Hepatocyte (in vitro differentiated cells): Measurements from ENCODE around the gene MICALL2. TPM values are rescaled to one million over a fixed set of nuclear protein-coding genes. Genes with fewer than 3 reads are reported as not detected.

ENCODE experiments used
- DNase-seq: peaks from one replicate; pipeline ENCODE4 v3.0.0-alpha.2; 2016; ENCODE audit warnings: low spot score
- H2AFZ ChIP-seq: fragments of 200-600 bp; sonication (generic); 2 replicates; pipeline ENCODE4 v1.6.0; 2016; ENCODE audit warnings: antibody characterized with exemption, mild to moderate bottlenecking
- H3K27ac ChIP-seq: fragments of 200-600 bp; sonication (generic); 2 replicates; pipeline ENCODE4 v1.5.1; 2016; ENCODE audit warnings: mild to moderate bottlenecking
- H3K27me3 ChIP-seq: fragments of 200-600 bp; sonication (generic); 2 replicates; pipeline ENCODE4 v1.6.1; 2016
- H3K36me3 ChIP-seq: fragments of 200-600 bp; sonication (generic); replicated peaks from 2 replicates; pipeline ENCODE4 v1.5.1; 2016; ENCODE audit warnings: low read depth; ENCODE audit not compliant: insufficient read depth
- H3K4me1 ChIP-seq: fragments of 200-600 bp; sonication (generic); 2 replicates; pipeline ENCODE4 v1.5.1; 2016; ENCODE audit warnings: mild to moderate bottlenecking, moderate library complexity; ENCODE audit not compliant: insufficient read depth
- H3K4me2 ChIP-seq: fragments of 200-600 bp; sonication (generic); 2 replicates; pipeline ENCODE4 v1.6.0; 2016
- H3K4me3 ChIP-seq: fragments of 200-600 bp; sonication (generic); 2 replicates; pipeline ENCODE4 v1.5.1; 2016; ENCODE audit warnings: mild to moderate bottlenecking
- H3K79me2 ChIP-seq: fragments of 200-600 bp; sonication (generic); 2 replicates; pipeline ENCODE4 v1.6.0; 2017; ENCODE audit warnings: mild to moderate bottlenecking
- H3K9me2 ChIP-seq: fragments of 200-600 bp; sonication (generic); replicated peaks from 2 replicates; pipeline ENCODE4 v1.6.0; 2017; ENCODE audit warnings: mild to moderate bottlenecking; ENCODE audit not compliant: insufficient read depth
- H3K9me3 ChIP-seq: fragments of 200-600 bp; sonication (generic); 2 replicates; pipeline ENCODE4 v1.5.1; 2016; ENCODE audit warnings: low read depth, mild to moderate bottlenecking
- H4K20me1 ChIP-seq: fragments of 200-600 bp; sonication (generic); 2 replicates; pipeline ENCODE4 v1.6.0; 2016; ENCODE audit warnings: mild to moderate bottlenecking; ENCODE audit not compliant: insufficient read depth, poor library complexity, severe bottlenecking
- EZH2 ChIP-seq: fragments of 200-600 bp; sonication (generic); IDR thresholded peaks from 2 replicates; pipeline ENCODE4 v1.6.1; 2016; ENCODE audit warnings: antibody characterized with exemption, mild to moderate bottlenecking, borderline replicate concordance
- EZH2phosphoT487 ChIP-seq: fragments of 200-600 bp; sonication (generic); IDR thresholded peaks from one replicate; pipeline ENCODE4 v1.6.1; 2018; ENCODE audit warnings: antibody characterized with exemption, mild to moderate bottlenecking, low read depth, moderate library complexity; ENCODE audit not compliant: unreplicated experiment, severe bottlenecking
- WGBS: methylation state at CpG from one replicate; pipeline ENCODE4 v1.1.6; 2016; ENCODE audit warnings: low lambda C conversion rate; ENCODE audit errors: missing lambda C conversion rate; 5-methylcytosine and 5-hydroxymethylcytosine counted together
- polyA plus RNA-seq: library from polyadenylated mRNA; unstranded; fragments of >200 nt; fragmentation: Nextera tagmentation; extraction: Ambion mirVana; gene quantifications from 2 replicates; pipeline ENCODE4 v1.2.1, GENCODE V29; 2016
- total RNA-seq: library from RNA; depleted of rRNA; stranded (reverse); fragments of >200 nt; gene quantifications from 2 replicates; pipeline ENCODE4 v1.2.3, GENCODE V29; 2014
- TF ChIP-seq, protein P1 (sequence below): fragments of 200-600 bp; sonication (generic); IDR thresholded peaks from 2 replicates; pipeline ENCODE4 v1.5.1; 2016; ENCODE audit warnings: antibody characterized with exemption, mild to moderate bottlenecking; ENCODE audit not compliant: poor library complexity

Gene MICALL2
- total and polyA plus RNA-seq, 2 experiments from 2014 or later = 16.4 to 28.2 TPM

DNA sequence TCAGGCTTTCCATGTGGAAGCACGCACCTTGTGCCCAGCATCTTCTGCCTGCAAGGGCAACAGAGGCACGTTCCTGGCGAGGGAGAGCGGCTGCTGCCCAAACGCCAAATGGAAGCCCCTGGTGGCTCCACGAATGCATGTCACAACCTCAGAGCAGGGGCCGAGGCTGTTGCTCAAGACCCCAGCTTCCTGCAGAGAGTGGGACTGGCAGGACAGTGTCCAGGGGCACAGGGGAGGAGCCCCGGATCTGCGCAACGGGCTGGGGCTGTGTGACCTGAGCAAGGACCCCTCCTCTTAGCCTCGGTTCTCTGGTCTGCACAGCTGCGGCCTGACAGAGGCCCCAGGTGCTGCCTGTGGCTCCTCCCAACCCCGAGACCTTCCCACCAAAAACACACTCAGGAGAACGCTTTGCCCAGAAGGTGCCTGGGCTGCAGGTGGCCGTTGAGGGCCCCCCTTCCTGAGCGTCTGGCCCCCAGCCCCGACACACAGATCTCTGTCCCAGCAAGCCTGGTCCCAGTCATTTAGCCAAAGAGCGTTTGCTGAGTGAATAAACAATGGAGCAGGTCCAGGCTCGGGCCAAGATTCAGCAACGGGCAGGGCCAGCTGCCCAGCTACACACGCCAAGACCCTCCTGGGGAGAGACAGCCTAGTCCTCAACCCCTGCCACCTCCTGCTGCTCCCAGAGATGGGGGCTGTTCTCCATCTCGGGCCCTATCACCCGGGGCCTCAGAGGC, 1.2 kb downstream of the MICALL2 start:
- peak overlapping the region; percentile 16 for H3K27ac ChIP-seq
- H3K4me3 ChIP-seq = peak overlapping the region; percentile 48
- H3K4me1 ChIP-seq = peaks cover 46% of the 10 kb centered on the region
- H3K36me3 ChIP-seq = no peaks in the 10 kb centered on the region
- peaks cover 35% of the 10 kb centered on the region for H3K79me2 ChIP-seq
- peak overlapping the region; percentile 97 for H3K4me2 ChIP-seq
- no peak for DNase-seq
- no peaks in the 10 kb centered on the region for H3K9me3 ChIP-seq
- H2AFZ ChIP-seq = no peak overlapping the region
- H3K27me3 ChIP-seq = no peaks in the 10 kb centered on the region
- TF ChIP-seq, protein P1, sequence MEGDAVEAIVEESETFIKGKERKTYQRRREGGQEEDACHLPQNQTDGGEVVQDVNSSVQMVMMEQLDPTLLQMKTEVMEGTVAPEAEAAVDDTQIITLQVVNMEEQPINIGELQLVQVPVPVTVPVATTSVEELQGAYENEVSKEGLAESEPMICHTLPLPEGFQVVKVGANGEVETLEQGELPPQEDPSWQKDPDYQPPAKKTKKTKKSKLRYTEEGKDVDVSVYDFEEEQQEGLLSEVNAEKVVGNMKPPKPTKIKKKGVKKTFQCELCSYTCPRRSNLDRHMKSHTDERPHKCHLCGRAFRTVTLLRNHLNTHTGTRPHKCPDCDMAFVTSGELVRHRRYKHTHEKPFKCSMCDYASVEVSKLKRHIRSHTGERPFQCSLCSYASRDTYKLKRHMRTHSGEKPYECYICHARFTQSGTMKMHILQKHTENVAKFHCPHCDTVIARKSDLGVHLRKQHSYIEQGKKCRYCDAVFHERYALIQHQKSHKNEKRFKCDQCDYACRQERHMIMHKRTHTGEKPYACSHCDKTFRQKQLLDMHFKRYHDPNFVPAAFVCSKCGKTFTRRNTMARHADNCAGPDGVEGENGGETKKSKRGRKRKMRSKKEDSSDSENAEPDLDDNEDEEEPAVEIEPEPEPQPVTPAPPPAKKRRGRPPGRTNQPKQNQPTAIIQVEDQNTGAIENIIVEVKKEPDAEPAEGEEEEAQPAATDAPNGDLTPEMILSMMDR = no peak
- no peaks in the 10 kb centered on the region for H4K20me1 ChIP-seq
- no peaks in the 10 kb centered on the region for H3K9me2 ChIP-seq
- WGBS = 71% methylated on average over 23 of the region's 23 CpGs

DNA sequence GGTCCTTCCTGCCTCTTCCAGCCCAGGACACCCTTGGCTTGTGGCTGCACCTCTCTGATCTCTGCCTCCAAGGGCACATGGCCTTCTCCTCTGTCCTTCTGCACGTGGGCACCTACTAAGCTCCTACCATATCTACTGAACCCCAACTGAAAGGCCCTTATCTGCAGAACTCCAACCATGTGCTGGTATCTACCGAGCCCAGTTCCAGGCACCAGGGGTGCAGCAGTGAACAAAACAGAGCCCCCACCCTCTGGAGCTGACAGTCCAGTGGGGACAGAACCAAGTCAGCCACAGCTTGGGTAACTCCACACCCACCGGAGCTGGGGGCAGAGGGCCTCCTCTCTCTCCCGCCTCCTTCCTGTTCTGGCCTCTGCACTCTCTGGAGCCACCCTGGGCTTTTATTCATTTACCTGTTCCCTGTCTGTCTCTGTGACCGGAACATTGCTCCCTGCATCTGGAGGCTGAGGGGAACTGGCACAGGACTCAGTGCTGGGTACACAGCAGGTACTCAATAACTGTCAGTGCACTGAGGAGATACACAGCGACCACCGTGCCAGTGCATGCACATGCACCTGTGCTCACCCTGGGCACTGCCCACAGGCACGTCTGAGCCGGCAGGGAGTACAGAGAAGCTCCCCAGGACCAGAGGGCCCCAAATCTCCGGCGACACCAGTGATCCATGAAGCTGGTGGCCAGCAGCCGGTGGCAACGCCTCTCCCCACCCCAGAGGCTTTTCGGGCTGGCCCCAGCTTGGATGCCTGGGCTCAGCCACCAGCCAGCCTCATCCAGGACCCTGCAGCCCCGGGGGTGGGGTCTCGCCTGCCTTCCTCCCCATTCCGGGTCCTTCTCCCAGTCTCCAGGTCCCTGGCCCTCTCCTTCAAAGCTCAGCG, 2.0 kb downstream of the MICALL2 start:
- H3K4me2 ChIP-seq = peak overlapping the region; percentile 97
- H3K9me2 ChIP-seq = no peaks in the 10 kb centered on the region
- H2AFZ ChIP-seq = no peak overlapping the region
- no peak overlapping the region for H3K4me3 ChIP-seq
- WGBS = 88% methylated on average over 18 of the region's 18 CpGs
- peaks cover 35% of the 10 kb centered on the region for H3K79me2 ChIP-seq
- TF ChIP-seq, protein P1 = no peak
- TF ChIP-seq EZH2 = no peak
- no peak for TF ChIP-seq EZH2phosphoT487
- no peaks in the 10 kb centered on the region for H4K20me1 ChIP-seq
- no peak overlapping the region for H3K27ac ChIP-seq
- no peaks in the 10 kb centered on the region for H3K36me3 ChIP-seq
- H3K27me3 ChIP-seq = no peaks in the 10 kb centered on the region
- peaks cover 43% of the 10 kb centered on the region for H3K4me1 ChIP-seq
- no peak for DNase-seq
- no peaks in the 10 kb centered on the region for H3K9me3 ChIP-seq

- peak overlapping the region; percentile 51 for H3K27ac ChIP-seq
- no peaks in the 10 kb centered on the region for H3K9me3 ChIP-seq
- no peaks in the 10 kb centered on the region for H3K27me3 ChIP-seq
- H3K9me2 ChIP-seq = no peaks in the 10 kb centered on the region
- 92% methylated on average over 13 of the region's 13 CpGs for WGBS
- no peak for DNase-seq
- no peak overlapping the region for H3K4me3 ChIP-seq
- H2AFZ ChIP-seq = no peak overlapping the region
- H3K36me3 ChIP-seq = no peaks in the 10 kb centered on the region
- peak overlapping the region; percentile 51 for H3K4me2 ChIP-seq
- TF ChIP-seq EZH2 = no peak
- no peak for TF ChIP-seq EZH2phosphoT487
- TF ChIP-seq, protein P1 = no peak
- peaks cover 35% of the 10 kb centered on the region for H3K79me2 ChIP-seq
- no peaks in the 10 kb centered on the region for H4K20me1 ChIP-seq
- H3K4me1 ChIP-seq = peaks cover 30% of the 10 kb centered on the region
Observed at GRCh38 chr7:1455955-1456354, 3.3 kb downstream of the MICALL2 start.
